Measurements from ENCODE around the gene SMAP1.

The SMAP1 gene

GRCh38 chr6:70633870-70634269 lies 33.8 kb upstream of the SMAP1 start:
- H3K4me3 ChIP-seq (ENCODE audit: low read depth, low read length) = no peak overlapping the region
- TF ChIP-seq CTCF (IDR thresholded peaks at IDR 0.05; ENCODE audit: low read depth, low read length, missing control alignments) = no peak
- no peak for DNase-seq (ENCODE audit: low read depth)

- DNase-seq (ENCODE audit: low read depth) = no peak
- H3K4me3 ChIP-seq (ENCODE audit: low read depth, low read length) = no peak overlapping the region
- no peak for TF ChIP-seq CTCF (IDR thresholded peaks at IDR 0.05; ENCODE audit: low read depth, low read length, missing control alignments)
Observed at GRCh38 chr6:70636596-70636995, 31.1 kb upstream of the SMAP1 start.

- no peak overlapping the region for H3K4me3 ChIP-seq (ENCODE audit: low read depth, low read length)
- no peak for TF ChIP-seq CTCF (IDR thresholded peaks at IDR 0.05; ENCODE audit: low read depth, low read length, missing control alignments)
- no peak for DNase-seq (ENCODE audit: low read depth)
Observed at GRCh38 chr6:70638468-70638867, 29.2 kb upstream of the SMAP1 start.

GRCh38 chr6:70651326-70651905 lies 16.3 kb upstream of the SMAP1 start:
- TF ChIP-seq CTCF (IDR thresholded peaks at IDR 0.05; ENCODE audit: low read depth, low read length, missing control alignments) = no peak
- no peak for DNase-seq (ENCODE audit: low read depth)
- H3K4me3 ChIP-seq (ENCODE audit: low read depth, low read length) = no peak overlapping the region

- TF ChIP-seq CTCF (IDR thresholded peaks at IDR 0.05; ENCODE audit: low read depth, low read length, missing control alignments) = no peak
- H3K4me3 ChIP-seq (ENCODE audit: low read depth, low read length) = no peak overlapping the region
- DNase-seq (ENCODE audit: low read depth) = no peak
Observed at GRCh38 chr6:70652216-70652615, 15.5 kb upstream of the SMAP1 start.

GRCh38 chr6:70657706-70658105 lies 10.0 kb upstream of the SMAP1 start:
- TF ChIP-seq CTCF (IDR thresholded peaks at IDR 0.05; ENCODE audit: low read depth, low read length, missing control alignments) = no peak
- no peak for DNase-seq (ENCODE audit: low read depth)

GRCh38 chr6:70663881-70664466 lies 3.7 kb upstream of the SMAP1 start:
- no peak for TF ChIP-seq CTCF (IDR thresholded peaks at IDR 0.05; ENCODE audit: low read depth, low read length, missing control alignments)

More at GRCh38 chr6:70657706-70658105, 10.0 kb upstream of the SMAP1 start:
- no peak overlapping the region for H3K4me3 ChIP-seq (ENCODE audit: low read depth, low read length)

More at GRCh38 chr6:70663881-70664466, 3.7 kb upstream of the SMAP1 start:
- H3K4me3 ChIP-seq (ENCODE audit: low read depth, low read length) = no peak overlapping the region
- DNase-seq (ENCODE audit: low read depth) = no peak

All from GM12864 (cell line).